DMS 273 (cell line): Measurements from ENCODE around the gene PPARA.
"Not testable (repeated sequence)": the region's sequence is repeated elsewhere in the genome, so short reads cannot be mapped to it uniquely, and the experiment has no call there.

Experiments used
- DNase-seq: peaks from one replicate; lab custom pipeline; 2025; ENCODE audit not compliant: unreplicated experiment; lab: John Stamatoyannopoulos, UW

Gene PPARA

GRCh38 chr22:46165977-46166376, 15.7 kb downstream of the PPARA start:
- DNase-seq: peak; percentile 71

GRCh38 chr22:46169628-46170027, 19.3 kb downstream of the PPARA start:
- peak; percentile 10 for DNase-seq

- peak; percentile 67 for DNase-seq
Measured at GRCh38 chr22:46171940-46172339, 21.6 kb downstream of the PPARA start.

GRCh38 chr22:46172522-46173110, 22.3 kb downstream of the PPARA start:
- DNase-seq: peak; percentile 81

GRCh38 chr22:46173152-46173551, 22.8 kb downstream of the PPARA start:
- DNase-seq: no peak

DNA sequence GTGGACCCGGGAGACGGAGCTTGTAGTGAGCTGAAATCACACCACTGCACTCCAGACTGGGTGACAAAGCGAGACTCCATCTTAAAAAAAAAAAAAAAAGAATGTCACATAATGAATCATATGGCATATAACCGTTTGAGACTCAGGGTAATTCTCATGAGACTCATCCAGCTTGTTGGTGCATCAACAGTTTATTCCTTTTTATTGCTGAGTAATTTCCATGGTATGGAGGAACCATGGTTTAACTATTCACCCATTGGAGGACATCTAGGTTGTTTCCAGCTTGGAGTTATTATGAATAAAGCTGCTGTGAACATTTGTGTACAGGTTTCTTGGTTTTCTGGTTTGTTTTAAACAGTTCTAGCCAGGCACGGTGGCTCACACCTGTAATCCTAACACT, 25.3 kb downstream of the PPARA start:
- DNase-seq: no peak

DNA sequence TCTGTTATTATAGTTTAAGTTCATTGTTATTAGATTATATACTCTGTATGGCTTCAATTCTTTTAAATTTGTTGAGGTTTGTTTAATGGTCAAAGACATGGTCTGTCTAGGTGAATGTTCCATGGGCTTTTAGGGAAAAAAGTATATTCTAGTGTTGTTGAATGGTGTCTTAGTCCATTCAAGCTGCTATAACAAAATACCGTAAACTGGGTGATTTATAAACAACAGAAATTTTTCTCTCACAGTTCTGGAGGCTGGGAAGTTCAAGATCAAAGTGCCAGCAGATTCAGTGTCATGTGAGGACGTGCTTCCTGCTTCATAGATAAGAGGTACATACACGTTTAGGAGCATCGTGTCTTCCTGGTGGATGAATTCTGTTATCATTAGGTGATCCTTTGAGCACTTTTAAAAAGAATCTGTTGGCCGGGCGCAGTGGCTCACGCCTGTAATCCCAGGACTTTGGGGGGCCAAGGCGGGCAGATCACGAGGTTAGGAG, 26.2 kb downstream of the PPARA start:
- DNase-seq: no peak

- DNase-seq: no peak
Measured at GRCh38 chr22:46178755-46179505, 28.6 kb downstream of the PPARA start.

- no peak for DNase-seq
Measured at GRCh38 chr22:46179748-46180147, 29.4 kb downstream of the PPARA start.

GRCh38 chr22:46180370-46181137, 30.2 kb downstream of the PPARA start:
- DNase-seq: peak; percentile 27

DNA sequence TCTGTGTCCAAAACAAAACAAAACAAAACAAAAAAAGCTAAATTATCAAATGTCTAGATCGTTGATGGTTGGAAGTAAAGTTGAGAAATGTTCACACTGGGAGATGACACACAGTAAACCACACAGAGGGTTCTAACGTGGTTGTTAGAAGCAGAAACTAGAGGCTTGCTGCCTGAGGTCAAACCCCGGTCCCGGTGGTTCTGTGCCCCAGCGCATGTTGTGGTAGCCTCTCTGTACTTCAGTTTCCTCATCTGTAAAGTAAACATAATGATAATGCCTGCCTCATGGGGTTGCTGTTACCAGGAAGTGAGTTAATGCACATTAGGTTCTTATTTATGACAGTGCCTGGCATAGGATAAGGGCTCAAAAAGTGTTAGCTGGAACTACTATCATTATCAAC, 33.4 kb downstream of the PPARA start:
- no peak for DNase-seq

DNA sequence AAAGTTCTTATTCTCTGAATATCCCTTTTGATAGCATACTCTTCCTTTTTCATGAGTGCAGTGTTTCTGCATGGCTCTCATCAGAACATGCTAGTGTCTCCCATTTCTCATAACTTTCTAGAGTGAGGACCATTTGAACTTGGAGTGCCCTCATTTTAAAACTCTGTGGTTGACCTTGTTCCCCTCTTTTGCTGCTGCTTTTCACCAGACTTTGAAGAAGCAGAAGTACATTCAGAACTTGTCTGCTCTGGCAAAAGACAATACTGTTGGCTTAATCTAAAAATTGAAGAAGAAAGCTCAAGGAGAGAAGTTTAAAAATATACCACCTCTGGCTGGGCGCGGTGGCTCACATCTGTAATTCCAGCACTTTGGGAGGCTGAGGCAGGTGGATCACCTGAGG, 35.0 kb downstream of the PPARA start:
- no peak for DNase-seq

DNA sequence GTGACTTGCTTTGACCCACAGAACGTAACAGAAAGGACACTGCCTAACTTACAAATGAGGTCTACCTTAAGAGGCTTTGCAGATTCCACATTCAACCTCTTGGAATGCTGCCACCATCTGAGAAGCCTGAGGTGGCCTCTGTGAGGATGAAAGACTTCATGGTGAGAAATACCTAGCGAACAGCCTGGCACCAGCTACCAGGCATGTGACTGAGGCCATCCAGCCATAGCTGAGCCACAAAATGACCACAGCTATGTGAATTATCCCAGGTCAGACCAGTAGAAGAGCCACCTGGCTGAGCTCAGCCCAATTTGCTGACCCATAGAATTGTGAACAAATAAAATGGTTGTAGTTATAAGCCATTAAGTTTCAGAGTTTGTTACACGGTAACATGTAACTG, 37.5 kb downstream of the PPARA start:
- no peak for DNase-seq

- DNase-seq: no peak
Measured at GRCh38 chr22:46192210-46192993, 42.1 kb downstream of the PPARA start.

- no peak for DNase-seq
Measured at GRCh38 chr22:46193898-46194310, 43.6 kb downstream of the PPARA start.

DNA sequence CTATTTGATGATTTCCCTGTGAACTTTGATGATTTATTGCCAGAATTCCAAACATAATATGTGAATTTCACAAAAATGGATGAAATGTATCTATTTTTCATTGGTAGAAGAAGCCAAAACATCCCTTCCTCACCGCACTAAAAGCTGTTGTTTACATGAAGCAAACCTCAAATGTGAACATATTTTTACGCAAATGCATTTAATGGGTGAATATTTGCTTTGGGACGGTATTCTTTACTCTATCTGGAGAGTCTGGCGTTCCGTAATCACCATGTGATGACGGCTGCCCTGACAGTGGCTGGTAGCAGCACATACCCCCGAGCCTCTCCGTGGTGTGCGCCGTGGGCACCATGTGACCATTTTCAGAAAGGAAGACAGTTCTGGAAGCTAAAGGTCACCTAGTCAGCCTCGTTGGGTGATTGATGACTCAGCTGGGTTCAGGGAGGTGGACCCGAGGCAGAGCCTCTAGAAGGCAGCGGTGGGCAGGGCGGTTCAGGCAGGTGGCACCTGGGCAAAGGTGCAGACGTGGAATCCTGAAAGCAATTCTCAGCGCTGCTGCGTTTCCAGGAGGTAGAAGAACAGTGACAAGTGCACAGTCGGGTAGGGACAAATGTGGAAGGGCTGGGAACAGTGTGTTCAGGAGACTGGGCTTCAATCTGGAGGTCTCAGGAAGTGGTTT, 45.3 kb downstream of the PPARA start:
- DNase-seq: no peak

DNA sequence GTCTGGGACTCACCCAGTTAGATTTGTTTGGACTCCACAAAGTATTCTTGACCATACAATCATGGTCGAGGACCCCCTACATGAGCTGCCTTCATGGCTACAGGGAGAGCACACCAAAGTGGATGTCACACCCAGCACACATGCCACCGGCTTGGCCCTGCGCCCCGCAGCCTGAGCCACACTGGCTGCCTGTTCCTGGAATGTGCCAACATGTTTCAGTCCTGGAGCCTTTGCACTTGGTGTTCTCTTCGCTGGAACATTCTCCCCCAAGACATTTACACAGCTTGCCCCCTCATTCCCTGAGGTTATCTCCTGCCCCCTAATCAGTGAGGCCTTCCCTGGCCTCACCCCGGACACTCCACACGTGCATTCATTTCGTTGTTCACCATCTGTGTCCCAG, 46.0 kb downstream of the PPARA start:
- DNase-seq: no peak

GRCh38 chr22:46198274-46198673, 47.9 kb downstream of the PPARA start:
- DNase-seq: no peak

DNA sequence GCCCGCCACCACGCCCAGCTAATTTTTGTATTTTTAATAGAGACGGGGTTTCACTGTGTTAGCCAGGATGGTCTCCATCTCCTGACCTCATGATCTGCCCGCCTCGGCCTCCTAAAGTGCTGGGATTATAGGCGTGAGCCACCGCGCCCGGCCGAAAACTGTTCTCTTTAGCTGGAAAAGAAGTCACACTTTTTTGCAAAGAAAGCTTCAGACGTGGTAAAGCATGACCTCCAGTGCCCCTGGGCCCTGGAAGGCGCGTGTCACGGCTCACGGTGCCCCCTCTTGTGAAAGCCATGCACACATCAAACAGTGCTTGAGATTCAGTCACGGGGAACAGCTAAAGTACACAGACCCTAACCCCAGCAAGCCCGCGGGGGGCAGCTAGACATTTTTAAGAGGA, 48.5 kb downstream of the PPARA start:
- DNase-seq: not testable (repeated sequence)

DNA sequence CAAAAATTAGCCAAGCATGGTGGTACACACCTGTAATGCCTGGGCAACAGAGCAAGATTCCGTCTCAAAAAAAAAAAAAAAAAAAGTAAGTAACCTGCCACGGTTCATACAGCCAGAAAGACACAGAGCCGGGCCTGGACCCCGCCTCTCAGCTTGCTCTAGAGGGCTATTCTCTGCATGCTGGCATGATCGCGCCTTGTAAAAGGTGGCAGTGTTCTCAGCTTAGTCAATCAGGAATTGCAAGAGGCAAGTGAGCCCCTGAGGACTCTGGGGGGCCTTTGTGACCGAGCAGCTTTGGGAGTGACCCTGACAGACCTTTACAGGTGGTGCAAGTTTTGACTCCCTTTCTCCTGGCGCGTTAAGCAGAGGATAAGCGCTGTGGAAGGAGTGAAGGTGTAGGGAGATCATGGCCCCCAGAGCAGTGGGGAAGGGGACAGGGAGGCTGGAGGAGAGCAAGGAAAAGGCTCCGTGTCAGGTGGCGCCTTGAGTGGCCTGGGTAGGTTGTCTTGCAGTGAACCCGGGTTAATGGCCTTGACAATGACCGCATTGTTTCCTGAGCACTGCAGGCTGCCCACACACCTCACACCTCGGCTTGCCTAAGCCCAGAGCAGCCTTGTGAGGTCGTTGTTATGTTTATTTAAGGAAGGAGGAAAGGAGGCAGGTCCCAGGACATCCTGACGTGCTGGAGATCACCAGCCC, 50.9 kb downstream of the PPARA start:
- DNase-seq: no peak
